Measurements from ENCODE around the gene NGFR.

NGFR gene

GRCh38 chr17:49494986-49495841 lies at the start of gene NGFR:
Gene NGFR, plus strand, starts transcription at chr17:49495293. Its CDS starts 125 bp downstream, at chr17:49495418.
- DNase-seq, result peak in 1 of 2 experiments; percentile 41

- no peak for DNase-seq
Measured at GRCh38 chr17:49445591-49445990, 49.5 kb upstream of the NGFR start.

- DNase-seq, result no peak
Measured at GRCh38 chr17:49447628-49448302, 47.3 kb upstream of the NGFR start.

- DNase-seq, result no peak
Measured at GRCh38 chr17:49450181-49450580, 44.9 kb upstream of the NGFR start.

- DNase-seq, result peak; percentile 62 to 64
Measured at GRCh38 chr17:49450735-49451134, 44.4 kb upstream of the NGFR start.

- no peak for DNase-seq
Measured at GRCh38 chr17:49452201-49452600, 42.9 kb upstream of the NGFR start.

- DNase-seq, result no peak
Measured at GRCh38 chr17:49452661-49453060, 42.4 kb upstream of the NGFR start.

GRCh38 chr17:49454050-49454449 lies 41.0 kb upstream of the NGFR start:
- no peak for DNase-seq

GRCh38 chr17:49455272-49455861 lies 39.7 kb upstream of the NGFR start:
- DNase-seq, result no peak

- peak; percentile 87 to 95 for DNase-seq
Measured at GRCh38 chr17:49456183-49456965, 38.7 kb upstream of the NGFR start.

- no peak for DNase-seq
Measured at GRCh38 chr17:49457564-49458535, 37.2 kb upstream of the NGFR start.

- DNase-seq, result no peak
Measured at GRCh38 chr17:49459401-49459984, 35.6 kb upstream of the NGFR start.

- DNase-seq, result no peak
Measured at GRCh38 chr17:49460401-49460800, 34.7 kb upstream of the NGFR start.

- no peak for DNase-seq
Measured at GRCh38 chr17:49461580-49461979, 33.5 kb upstream of the NGFR start.

GRCh38 chr17:49464049-49464448 lies 31.0 kb upstream of the NGFR start:
- no peak for DNase-seq

- no peak for DNase-seq
Measured at GRCh38 chr17:49465331-49465903, 29.7 kb upstream of the NGFR start.

- no peak for DNase-seq
Measured at GRCh38 chr17:49466436-49466835, 28.7 kb upstream of the NGFR start.

GRCh38 chr17:49467175-49467574 lies 27.9 kb upstream of the NGFR start:
- no peak for DNase-seq

GRCh38 chr17:49468811-49469385 lies 26.2 kb upstream of the NGFR start:
- DNase-seq, result no peak

All from Kasumi-1 (cell line).